22Rv1 (cell line): Measurements from ENCODE around the gene ATP8A1.

Source experiments
- H3K27ac ChIP-seq: fragments of 450-650 bp; 2 replicates; pipeline ENCODE4 v1.5.1; 2017
- ZFX ChIP-seq: fragments of 450-650 bp; IDR thresholded peaks from 2 replicates; pipeline ENCODE4 v1.6.1; 2017; ENCODE audit warnings: antibody characterized with exemption, borderline replicate concordance
- TF ChIP-seq, protein P1 (sequence below): fragments of 450-650 bp; IDR thresholded peaks from 2 replicates; pipeline ENCODE4 v1.5.1; 2017; ENCODE audit warnings: mild to moderate bottlenecking

The ATP8A1 gene

GRCh38 chr4:42510225-42510624, 146.7 kb downstream of the ATP8A1 start:
- no peak overlapping the region for H3K27ac ChIP-seq
- TF ChIP-seq, protein P1, sequence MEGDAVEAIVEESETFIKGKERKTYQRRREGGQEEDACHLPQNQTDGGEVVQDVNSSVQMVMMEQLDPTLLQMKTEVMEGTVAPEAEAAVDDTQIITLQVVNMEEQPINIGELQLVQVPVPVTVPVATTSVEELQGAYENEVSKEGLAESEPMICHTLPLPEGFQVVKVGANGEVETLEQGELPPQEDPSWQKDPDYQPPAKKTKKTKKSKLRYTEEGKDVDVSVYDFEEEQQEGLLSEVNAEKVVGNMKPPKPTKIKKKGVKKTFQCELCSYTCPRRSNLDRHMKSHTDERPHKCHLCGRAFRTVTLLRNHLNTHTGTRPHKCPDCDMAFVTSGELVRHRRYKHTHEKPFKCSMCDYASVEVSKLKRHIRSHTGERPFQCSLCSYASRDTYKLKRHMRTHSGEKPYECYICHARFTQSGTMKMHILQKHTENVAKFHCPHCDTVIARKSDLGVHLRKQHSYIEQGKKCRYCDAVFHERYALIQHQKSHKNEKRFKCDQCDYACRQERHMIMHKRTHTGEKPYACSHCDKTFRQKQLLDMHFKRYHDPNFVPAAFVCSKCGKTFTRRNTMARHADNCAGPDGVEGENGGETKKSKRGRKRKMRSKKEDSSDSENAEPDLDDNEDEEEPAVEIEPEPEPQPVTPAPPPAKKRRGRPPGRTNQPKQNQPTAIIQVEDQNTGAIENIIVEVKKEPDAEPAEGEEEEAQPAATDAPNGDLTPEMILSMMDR, result no peak
- TF ChIP-seq ZFX, result no peak

- no peak for TF ChIP-seq ZFX
- TF ChIP-seq, protein P1, result no peak
- no peak overlapping the region for H3K27ac ChIP-seq
These were observed 155.1 kb downstream of the ATP8A1 start for GRCh38 chr4:42501624-42502401.

DNA sequence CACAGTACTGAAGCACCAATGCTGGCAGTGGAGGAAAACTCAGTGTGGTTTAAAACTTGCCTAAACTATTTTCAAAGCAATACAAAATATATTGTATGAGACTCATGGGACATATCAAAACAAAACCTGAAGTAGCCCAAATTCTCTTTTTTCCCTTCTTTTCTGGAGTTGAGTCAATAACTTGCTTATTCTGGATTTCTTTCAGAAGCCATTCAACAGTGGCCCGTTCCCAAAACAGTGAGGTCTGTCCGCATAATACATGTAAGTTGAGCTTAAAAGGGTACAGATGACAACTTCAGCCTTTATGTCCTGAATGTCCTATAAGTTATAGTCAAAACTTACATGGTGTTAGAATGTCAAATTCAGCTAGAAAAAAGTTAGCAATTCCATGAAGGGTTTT, 158.9 kb downstream of the ATP8A1 start:
- no peak overlapping the region for H3K27ac ChIP-seq
- TF ChIP-seq, protein P1, result no peak
- TF ChIP-seq ZFX, result no peak

- TF ChIP-seq, protein P1, result no peak
- no peak for TF ChIP-seq ZFX
- H3K27ac ChIP-seq, result no peak overlapping the region
These were observed 159.6 kb downstream of the ATP8A1 start for GRCh38 chr4:42497142-42497910.

- no peak for TF ChIP-seq ZFX
- TF ChIP-seq, protein P1, result no peak
- no peak overlapping the region for H3K27ac ChIP-seq
These were observed 163.9 kb downstream of the ATP8A1 start for GRCh38 chr4:42492962-42493361.

GRCh38 chr4:42490015-42490414, 166.9 kb downstream of the ATP8A1 start:
- H3K27ac ChIP-seq, result no peak overlapping the region
- TF ChIP-seq ZFX, result no peak
- TF ChIP-seq, protein P1, result no peak

DNA sequence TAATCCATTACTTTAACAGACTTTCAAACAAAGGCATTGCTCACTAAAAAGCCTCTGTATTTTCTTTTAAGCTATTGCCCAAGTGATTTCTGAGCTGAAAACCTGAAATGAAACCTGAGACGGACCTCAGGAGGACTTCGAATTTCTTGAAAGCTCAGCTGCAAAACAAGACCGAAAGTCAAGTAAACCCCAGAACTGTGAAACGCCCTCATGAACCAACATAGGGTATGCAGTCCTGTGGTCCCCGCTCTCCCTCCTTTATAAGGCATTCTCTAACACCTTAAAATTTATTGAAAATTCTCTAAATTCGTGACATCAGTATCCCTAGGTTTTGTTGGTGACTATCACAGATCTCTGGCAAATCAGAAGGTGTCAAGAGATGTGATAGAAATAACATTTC, 167.8 kb downstream of the ATP8A1 start:
- H3K27ac ChIP-seq, result no peak overlapping the region
- TF ChIP-seq ZFX, result no peak
- TF ChIP-seq, protein P1, result no peak
